PFSK-1 (cell line): ENCODE data around the gene HIGD2A.

Source experiments
- FOXP2 ChIP-seq: optimal IDR thresholded peaks from 2 replicates; pipeline ENCODE3; 2011; ENCODE audit warnings: borderline replicate concordance, control low read depth, inconsistent platforms; ENCODE audit not compliant: insufficient read depth; ENCODE audit errors: extremely low read length, extremely low read depth
- POLR2AphosphoS5 ChIP-seq: IDR thresholded peaks from 2 replicates; pipeline ENCODE4 v1.6.1; 2012; ENCODE audit warnings: low read depth, mild to moderate bottlenecking, control low read depth, low read length, moderate library complexity
- SIN3A ChIP-seq: IDR thresholded peaks from 2 replicates; pipeline ENCODE4 v1.6.1; 2012; ENCODE audit warnings: mild to moderate bottlenecking, low read length, moderate library complexity, borderline replicate concordance; ENCODE audit not compliant: insufficient read depth
- TAF1 ChIP-seq: IDR thresholded peaks from 2 replicates; pipeline ENCODE4 v1.6.1; 2012; ENCODE audit warnings: low read length, control low read depth, borderline replicate concordance; ENCODE audit not compliant: insufficient read depth
- TF ChIP-seq, protein P1 (sequence below), 2 experiments: IDR thresholded peaks; 2 replicates each; pipeline versions ENCODE4 v1.6.1 to v1.8.0; 2011 to 2012; ENCODE audit warnings: low read depth in 2 of 2, low read length in 2 of 2, control low read depth in 1 of 2, inconsistent platforms in 1 of 2, mild to moderate bottlenecking in 1 of 2, moderate library complexity in 1 of 2; ENCODE audit not compliant: insufficient read depth in 1 of 2

HIGD2A gene

DNA sequence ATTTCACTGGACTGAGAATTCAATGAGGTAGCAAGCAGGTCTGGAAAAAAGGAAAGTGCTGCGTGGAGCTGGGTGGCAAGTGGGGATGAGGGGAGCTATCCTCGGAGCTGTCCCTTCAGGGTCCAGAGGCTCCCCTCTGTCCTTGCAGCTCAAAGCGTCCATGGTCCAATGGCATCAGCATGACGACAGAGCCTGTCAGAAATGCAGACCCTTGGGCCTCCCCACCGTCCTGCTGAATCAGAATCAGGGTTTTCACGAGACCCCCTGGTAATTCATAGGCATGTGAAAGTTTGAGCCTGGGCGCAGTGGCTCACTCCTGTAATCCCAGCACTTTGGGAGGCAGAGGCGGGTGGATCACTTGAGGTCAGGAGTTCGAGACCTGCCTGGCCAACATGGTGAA, 5.5 kb downstream of the HIGD2A start:
- TF ChIP-seq POLR2AphosphoS5 (no peak), SIN3A (no peak), TAF1 (no peak), FOXP2 (no peak)
- TF ChIP-seq, protein P1, sequence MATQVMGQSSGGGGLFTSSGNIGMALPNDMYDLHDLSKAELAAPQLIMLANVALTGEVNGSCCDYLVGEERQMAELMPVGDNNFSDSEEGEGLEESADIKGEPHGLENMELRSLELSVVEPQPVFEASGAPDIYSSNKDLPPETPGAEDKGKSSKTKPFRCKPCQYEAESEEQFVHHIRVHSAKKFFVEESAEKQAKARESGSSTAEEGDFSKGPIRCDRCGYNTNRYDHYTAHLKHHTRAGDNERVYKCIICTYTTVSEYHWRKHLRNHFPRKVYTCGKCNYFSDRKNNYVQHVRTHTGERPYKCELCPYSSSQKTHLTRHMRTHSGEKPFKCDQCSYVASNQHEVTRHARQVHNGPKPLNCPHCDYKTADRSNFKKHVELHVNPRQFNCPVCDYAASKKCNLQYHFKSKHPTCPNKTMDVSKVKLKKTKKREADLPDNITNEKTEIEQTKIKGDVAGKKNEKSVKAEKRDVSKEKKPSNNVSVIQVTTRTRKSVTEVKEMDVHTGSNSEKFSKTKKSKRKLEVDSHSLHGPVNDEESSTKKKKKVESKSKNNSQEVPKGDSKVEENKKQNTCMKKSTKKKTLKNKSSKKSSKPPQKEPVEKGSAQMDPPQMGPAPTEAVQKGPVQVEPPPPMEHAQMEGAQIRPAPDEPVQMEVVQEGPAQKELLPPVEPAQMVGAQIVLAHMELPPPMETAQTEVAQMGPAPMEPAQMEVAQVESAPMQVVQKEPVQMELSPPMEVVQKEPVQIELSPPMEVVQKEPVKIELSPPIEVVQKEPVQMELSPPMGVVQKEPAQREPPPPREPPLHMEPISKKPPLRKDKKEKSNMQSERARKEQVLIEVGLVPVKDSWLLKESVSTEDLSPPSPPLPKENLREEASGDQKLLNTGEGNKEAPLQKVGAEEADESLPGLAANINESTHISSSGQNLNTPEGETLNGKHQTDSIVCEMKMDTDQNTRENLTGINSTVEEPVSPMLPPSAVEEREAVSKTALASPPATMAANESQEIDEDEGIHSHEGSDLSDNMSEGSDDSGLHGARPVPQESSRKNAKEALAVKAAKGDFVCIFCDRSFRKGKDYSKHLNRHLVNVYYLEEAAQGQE (IDR thresholded peaks at IDR 0.05; ENCODE audit: insufficient read depth in 1 of 2, low read depth in 2 of 2, low read length in 2 of 2) = no peak

DNA sequence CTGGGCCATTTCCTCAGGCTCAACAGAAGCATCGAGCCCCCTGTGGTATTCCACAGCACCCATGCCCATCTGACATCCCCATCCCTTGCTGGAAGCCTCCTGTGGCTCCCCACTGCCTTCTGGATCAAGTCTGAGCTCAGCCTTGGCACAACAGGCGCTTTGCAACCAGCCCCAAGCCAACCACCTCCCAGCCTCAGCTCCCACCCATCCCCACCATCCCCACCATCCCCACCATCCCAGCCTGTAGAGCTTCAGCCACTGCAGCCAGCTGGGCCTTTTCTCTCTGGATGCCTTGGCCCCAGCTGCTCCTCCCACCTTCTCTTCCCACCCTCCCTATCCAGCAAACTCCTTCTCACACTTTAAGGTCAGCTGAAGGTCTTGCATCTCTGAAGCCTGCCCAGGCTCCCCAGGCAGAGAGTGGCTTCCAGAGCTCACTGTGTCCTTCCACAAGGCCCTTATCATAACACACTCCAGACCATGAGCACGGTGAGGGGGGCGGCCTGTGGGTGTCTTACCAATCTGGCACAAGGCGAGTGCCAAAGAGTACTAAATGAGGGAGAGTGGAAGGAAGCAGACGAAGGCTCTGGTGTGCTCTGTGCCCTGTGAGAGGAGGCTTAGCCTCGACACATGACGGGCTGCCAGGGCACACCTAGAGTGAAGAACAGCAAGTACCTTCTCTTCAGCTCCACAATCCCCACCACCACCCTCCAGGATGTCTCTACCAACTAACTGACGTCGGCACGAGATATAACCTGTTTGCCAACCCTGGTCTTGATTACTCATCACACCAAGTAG, 6.5 kb downstream of the HIGD2A start:
- TF ChIP-seq SIN3A = no peak
- no peak for TF ChIP-seq FOXP2
- no peak for TF ChIP-seq POLR2AphosphoS5
- TF ChIP-seq, protein P1 (IDR thresholded peaks at IDR 0.05; ENCODE audit: insufficient read depth in 1 of 2, low read depth in 2 of 2, low read length in 2 of 2) = no peak
- TF ChIP-seq TAF1 = no peak

DNA sequence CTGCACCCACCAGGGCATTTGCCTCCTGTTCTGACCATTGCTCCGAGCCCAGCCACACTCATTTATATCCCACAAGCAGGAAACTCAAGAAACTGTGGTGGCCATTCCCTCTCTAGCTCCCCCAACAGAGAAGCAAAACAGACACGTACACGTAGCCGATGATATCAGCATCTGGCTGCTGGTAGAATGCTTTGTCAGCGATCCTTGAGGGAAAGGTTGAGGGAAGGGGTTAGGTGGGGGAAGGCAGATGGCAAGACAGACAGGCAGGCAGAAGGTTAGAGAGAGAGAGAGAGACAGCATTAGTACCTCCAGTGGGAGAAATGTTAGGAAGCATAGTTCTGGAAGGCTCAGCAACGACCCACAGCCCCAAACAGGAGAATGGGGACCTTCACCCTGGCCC, 7.8 kb downstream of the HIGD2A start:
- TF ChIP-seq TAF1 = no peak

DNA sequence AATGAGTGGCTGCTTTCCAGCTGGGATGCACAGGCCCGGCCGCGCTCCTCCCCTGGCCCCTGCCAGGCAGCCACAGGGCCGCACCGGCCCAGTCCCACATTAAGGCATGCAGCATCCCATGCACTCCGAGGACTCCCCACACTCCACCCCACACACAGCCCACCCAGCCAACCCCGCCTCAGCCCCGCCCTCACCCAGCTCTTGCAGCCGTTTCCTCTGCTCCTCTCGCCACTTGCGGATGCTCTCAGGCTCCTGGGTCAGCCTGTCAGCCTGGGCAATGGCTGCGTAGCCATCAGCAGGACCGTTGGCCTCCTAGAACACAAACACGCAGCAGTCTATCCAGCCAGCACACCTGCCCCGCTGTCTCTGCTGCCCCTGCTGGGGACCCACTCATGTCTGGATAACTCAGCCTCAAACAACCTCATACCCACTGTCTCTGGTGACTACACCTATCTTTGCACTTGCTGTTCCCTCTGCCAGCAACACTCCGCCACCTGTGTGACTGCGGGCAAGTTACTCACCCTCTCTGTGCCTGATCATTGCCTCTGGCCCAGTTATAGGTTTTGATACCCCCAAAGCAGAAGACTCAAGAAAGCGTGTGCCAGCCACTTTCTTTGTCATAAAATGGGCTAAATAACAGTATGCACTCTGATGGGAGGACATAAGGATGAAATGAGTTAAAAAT, 9.3 kb downstream of the HIGD2A start:
- no peak for TF ChIP-seq SIN3A
- TF ChIP-seq POLR2AphosphoS5 = no peak
- no peak for TF ChIP-seq TAF1
- no peak for TF ChIP-seq FOXP2
- TF ChIP-seq, protein P1 (IDR thresholded peaks at IDR 0.05; ENCODE audit: insufficient read depth in 1 of 2, low read depth in 2 of 2, low read length in 2 of 2) = no peak

DNA sequence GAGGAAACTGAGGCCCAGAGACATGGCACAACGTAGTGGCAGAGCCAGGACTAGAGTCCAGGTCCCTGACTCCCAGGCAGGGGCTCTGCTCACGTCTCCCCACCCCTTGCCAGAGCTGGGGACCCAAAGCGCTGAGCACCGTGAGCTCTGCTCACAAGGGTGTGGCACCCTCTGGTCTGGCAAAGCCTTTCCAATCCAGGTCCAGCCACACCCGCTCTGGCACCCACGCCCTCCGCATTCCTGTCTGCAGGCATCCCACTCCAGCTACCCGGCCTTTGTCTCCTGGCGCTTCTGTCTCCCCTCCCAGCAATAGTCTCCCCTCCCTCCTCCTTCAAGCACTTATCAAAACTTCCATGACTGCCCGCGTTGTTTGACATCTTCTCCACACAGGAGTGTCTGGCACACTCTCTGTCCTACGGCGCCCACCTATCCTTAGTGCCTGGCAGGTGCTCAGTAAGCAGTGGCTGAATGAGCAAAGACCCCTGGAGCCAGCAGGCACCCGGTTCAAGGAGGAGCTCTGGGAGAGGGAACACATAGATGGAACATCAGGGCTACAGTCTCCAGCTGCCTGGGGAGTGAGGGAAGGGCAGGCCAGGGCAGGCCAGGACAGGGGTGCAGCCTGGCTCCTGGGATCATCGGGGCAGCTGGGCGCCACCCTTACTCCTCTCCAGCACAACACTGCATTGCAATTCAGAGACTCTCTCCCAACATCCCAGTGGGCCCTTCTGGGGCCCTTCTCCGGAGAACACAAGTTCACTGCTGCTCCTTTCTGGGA, 12.0 kb downstream of the HIGD2A start:
- TF ChIP-seq, protein P1 (IDR thresholded peaks at IDR 0.05; ENCODE audit: insufficient read depth in 1 of 2, low read depth in 2 of 2, low read length in 2 of 2) = no peak
- no peak for TF ChIP-seq TAF1
- no peak for TF ChIP-seq FOXP2
- TF ChIP-seq POLR2AphosphoS5 = no peak
- no peak for TF ChIP-seq SIN3A
